Ascending aorta (tissue), 2 donors: Measurements from ENCODE around the gene ZBTB34. TPM values are rescaled to one million over a fixed set of nuclear protein-coding genes. Genes with fewer than 3 reads are reported as not detected.

Source experiments
- DNase-seq, 2 donors: peaks; one replicate each; pipeline ENCODE4 v3.0.0-alpha.2; 2019; ENCODE audit warnings: low spot score in 2 of 2
- H3K27ac ChIP-seq, 2 donors: fragments of 200-600 bp; sonication (generic); one replicate each; pipeline ENCODE4 v1.5.1; 2016 to 2017; ENCODE audit warnings: mild to moderate bottlenecking in 1 of 2
- H3K27me3 ChIP-seq: fragments of 200-600 bp; sonication (generic); one replicate; pipeline ENCODE4 v1.5.1; 2017
- H3K36me3 ChIP-seq, 2 donors: fragments of 200-600 bp; sonication (generic); one replicate each; pipeline ENCODE4 v1.5.1; 2016
- H3K4me1 ChIP-seq, 2 donors: fragments of 200-600 bp; sonication (generic); one replicate each; pipeline ENCODE4 v1.5.1; 2016 to 2017; ENCODE audit warnings: mild to moderate bottlenecking in 1 of 2
- H3K4me3 ChIP-seq, 2 donors: fragments of 200-600 bp; sonication (generic); one replicate each; pipeline ENCODE4 v1.5.1; 2016 to 2017; ENCODE audit warnings: mild to moderate bottlenecking in 1 of 2
- H3K9me3 ChIP-seq, 2 donors: fragments of 200-600 bp; sonication (generic); one replicate each; pipeline ENCODE4 v1.5.1; 2016
- CTCF ChIP-seq, 3 experiments: fragments of 200-600 bp in 2 of 3; fragments of 450-650 bp in 1 of 3; sonication (generic) in 2 of 3; IDR thresholded peaks; one replicate each; pipeline ENCODE4 v1.5.1; 2016 to 2019; ENCODE audit warnings: antibody characterized with exemption in 3 of 3, mild to moderate bottlenecking in 1 of 3, moderate library complexity in 1 of 3
- intact Hi-C: fragments of 100-400 bp; cut with DNase I; formaldehyde crosslinking; loops from one replicate; pipeline ENCODE4 v1.15.1; 2023
- total RNA-seq: library from RNA; depleted of rRNA; stranded (reverse); fragments of >200 nt; gene quantifications from one replicate; pipeline ENCODE4 v1.1.0, GENCODE V29; 2016

The ZBTB34 gene
- total RNA-seq, 1 donor from 2014 or later: 8.9 TPM

GRCh38 chr9:126860757-126861466, 473 bp downstream of the ZBTB34 start:
- Histone ChIP-seq H3K9me3 (no peaks in the 10 kb centered on the region), H3K4me3 (peak overlapping the region; percentile 97 to 99), H3K36me3 (peaks cover 0 to 7% of the 10 kb centered on the region in 2 donors), H3K4me1 (peaks cover 3 to 11% of the 10 kb centered on the region in 2 donors), H3K27me3 (no peaks in the 10 kb centered on the region), H3K27ac (peak overlapping the region; percentile 76 to 97)
- intact Hi-C loops: loop anchor here (2.0 to 5.0 kb wide), 3 partner anchors 54 to 336 kb away; partner anchors contain the start of genes RALGPS1 and ZBTB43
- no peak for TF ChIP-seq CTCF (IDR thresholded peaks at IDR 0.05)
- DNase-seq: peak in 1 of 2 donors; percentile 73

GRCh38 chr9:126861707-126862103, 1.3 kb downstream of the ZBTB34 start:
- Histone ChIP-seq H3K4me1 (peaks cover 3 to 11% of the 10 kb centered on the region in 2 donors), H3K4me3 (peak overlapping the region; percentile 97 to 99), H3K27me3 (no peaks in the 10 kb centered on the region), H3K36me3 (peaks cover 0 to 7% of the 10 kb centered on the region in 2 donors), H3K9me3 (no peaks in the 10 kb centered on the region), H3K27ac (peak overlapping the region in 1 of 2 donors; percentile 97)
- intact Hi-C loops: loop anchor here (2.0 to 5.0 kb wide), 3 partner anchors 53 to 336 kb away; partner anchors contain the start of genes RALGPS1 and ZBTB43
- no peak for TF ChIP-seq CTCF (IDR thresholded peaks at IDR 0.05)
- DNase-seq: no peak

DNA sequence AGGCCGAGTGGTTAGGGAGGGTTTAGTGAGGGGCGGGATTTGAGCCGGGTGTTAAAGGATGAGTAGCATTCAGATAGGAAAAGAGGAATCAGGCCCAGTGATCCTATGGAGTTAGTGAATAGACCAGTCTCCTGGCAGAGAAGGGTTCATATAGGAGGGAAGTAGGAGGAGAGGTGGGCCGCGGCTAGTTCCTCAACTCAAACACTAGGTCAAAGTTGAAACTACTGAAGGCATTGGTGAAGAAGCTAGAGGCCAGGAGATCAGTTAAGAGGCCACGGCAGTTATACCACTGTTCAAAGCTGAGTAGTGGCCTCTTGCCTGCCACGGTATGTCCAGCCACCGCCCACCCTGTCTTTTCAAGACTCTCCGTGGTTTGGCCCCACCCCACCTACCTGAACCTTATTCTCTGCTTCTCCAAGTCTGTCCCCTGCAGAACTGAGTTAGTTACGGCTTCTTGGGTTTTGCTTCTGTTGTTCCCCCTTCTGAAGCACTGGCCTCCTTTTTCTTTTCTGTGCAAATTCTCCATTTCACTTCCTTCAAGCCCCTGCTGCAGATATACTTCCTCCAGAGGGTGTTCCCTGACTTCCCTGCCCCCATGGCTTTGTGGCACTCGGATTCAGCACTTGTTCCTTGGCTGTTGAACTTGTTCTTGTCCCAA, 1.8 kb downstream of the ZBTB34 start:
- no peaks in the 10 kb centered on the region for H3K9me3 ChIP-seq
- peaks cover 0 to 7% of the 10 kb centered on the region in 2 donors for H3K36me3 ChIP-seq
- H3K27me3 ChIP-seq: no peaks in the 10 kb centered on the region
- intact Hi-C loops: loop anchor here (5.0 kb wide), 1 partner anchor 335 kb away; no protein-coding TSS in a partner anchor
- H3K4me3 ChIP-seq: peak overlapping the region; percentile 97 to 99
- peaks cover 3 to 11% of the 10 kb centered on the region in 2 donors for H3K4me1 ChIP-seq
- DNase-seq: no peak
- TF ChIP-seq CTCF (IDR thresholded peaks at IDR 0.05): no peak
- no peak overlapping the region for H3K27ac ChIP-seq

- no peak for TF ChIP-seq CTCF (IDR thresholded peaks at IDR 0.05)
- H3K27me3 ChIP-seq: no peaks in the 10 kb centered on the region
- H3K4me1 ChIP-seq: peaks cover 2 to 11% of the 10 kb centered on the region in 2 donors
These were observed 4.3 kb downstream of the ZBTB34 start for GRCh38 chr9:126864771-126865170.

DNA sequence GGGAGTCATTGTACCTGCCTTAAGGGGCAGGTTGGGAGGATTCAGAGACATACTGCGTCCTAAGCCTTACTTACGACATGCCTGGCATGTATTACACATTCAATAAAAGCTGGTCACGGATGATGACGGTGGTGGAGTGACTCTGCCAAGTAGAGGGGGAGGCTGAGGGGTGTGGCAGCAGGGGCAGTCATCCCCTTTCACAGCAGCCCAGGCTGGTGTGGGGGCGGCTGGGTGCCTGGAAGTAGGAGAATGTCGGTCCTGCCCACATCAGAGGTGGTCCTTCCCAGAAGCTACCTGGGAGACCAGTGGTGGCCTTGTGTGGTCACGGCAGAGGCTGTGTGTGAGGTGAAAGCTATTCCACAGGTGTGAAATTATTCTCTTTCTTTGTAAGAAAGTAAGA, 8.9 kb downstream of the ZBTB34 start:
- TF ChIP-seq CTCF (IDR thresholded peaks at IDR 0.05): no peak
- Histone ChIP-seq H3K9me3 (no peaks in the 10 kb centered on the region), H3K27ac (no peak overlapping the region), H3K27me3 (no peaks in the 10 kb centered on the region), H3K4me3 (no peak overlapping the region), H3K36me3 (peaks cover 0 to 8% of the 10 kb centered on the region in 2 donors), H3K4me1 (no peaks in the 10 kb centered on the region)
- intact Hi-C loops: no loop called here
- DNase-seq: no peak

More at GRCh38 chr9:126864771-126865170, 4.3 kb downstream of the ZBTB34 start:
- Histone ChIP-seq H3K27ac (no peak overlapping the region), H3K36me3 (peaks cover 0 to 13% of the 10 kb centered on the region in 2 donors), H3K4me3 (no peak overlapping the region), H3K9me3 (no peaks in the 10 kb centered on the region)
- no peak for DNase-seq
- intact Hi-C loops: loop anchor here (5.0 kb wide), 1 partner anchor 333 kb away; no protein-coding TSS in a partner anchor
